Measurements from ENCODE around the gene OR51B4.
"Not testable (repeated sequence)": the region's sequence is repeated elsewhere in the genome, so short reads cannot be mapped to it uniquely, and the experiment has no call there.

OR51B4 gene

GRCh38 chr11:5301846-5302245, at the start of gene OR51B4:
TSS of gene OR51B4 (minus strand) at chr11:5301946. CDS start at chr11:5301946, 0 bp downstream.
- no peak for DNase-seq (ENCODE audit: low read depth)

GRCh38 chr11:5351208-5351607, 49.5 kb upstream of the OR51B4 start, which contains the start of gene OR51B6:
TSS of gene OR51B6 (plus strand) at chr11:5351508. CDS start at chr11:5351508, 0 bp downstream.
- DNase-seq (ENCODE audit: low read depth), result no peak

GRCh38 chr11:5349550-5349949, 47.8 kb upstream of the OR51B4 start:
- no peak for DNase-seq (ENCODE audit: low read depth)

GRCh38 chr11:5348551-5349194, 46.9 kb upstream of the OR51B4 start:
- DNase-seq (ENCODE audit: low read depth), result no peak

GRCh38 chr11:5345831-5346230, 44.1 kb upstream of the OR51B4 start:
- no peak for DNase-seq (ENCODE audit: low read depth)

GRCh38 chr11:5343474-5344335, 42.0 kb upstream of the OR51B4 start, which contains the start of gene OR51B5:
TSS of gene OR51B5 (minus strand) at chr11:5343524. CDS start at chr11:5343524, 0 bp downstream.
- no peak for DNase-seq (ENCODE audit: low read depth)

- DNase-seq (ENCODE audit: low read depth), result no peak
Observed at GRCh38 chr11:5339771-5340322, 38.1 kb upstream of the OR51B4 start.

GRCh38 chr11:5337253-5337652, 35.5 kb upstream of the OR51B4 start:
- not testable (repeated sequence) for DNase-seq (ENCODE audit: low read depth)

GRCh38 chr11:5336331-5336730, 34.6 kb upstream of the OR51B4 start:
- no peak for DNase-seq (ENCODE audit: low read depth)

GRCh38 chr11:5335170-5335569, 33.4 kb upstream of the OR51B4 start:
- DNase-seq (ENCODE audit: low read depth), result no peak

GRCh38 chr11:5324197-5324596, 22.5 kb upstream of the OR51B4 start, which contains the start of gene OR51B2:
TSS of gene OR51B2 (minus strand) at chr11:5324297. CDS start at chr11:5324297, 0 bp downstream.
- DNase-seq (ENCODE audit: low read depth), result no peak

GRCh38 chr11:5317292-5317691, 15.5 kb upstream of the OR51B4 start:
- DNase-seq (ENCODE audit: low read depth), result no peak

GRCh38 chr11:5313326-5314023, 11.7 kb upstream of the OR51B4 start:
- not testable (repeated sequence) for DNase-seq (ENCODE audit: low read depth)

GRCh38 chr11:5310423-5310822, 8.7 kb upstream of the OR51B4 start:
- DNase-seq (ENCODE audit: low read depth), result no peak

- DNase-seq (ENCODE audit: low read depth), result no peak
Observed at GRCh38 chr11:5307256-5308019, 5.7 kb upstream of the OR51B4 start.

- DNase-seq (ENCODE audit: low read depth), result no peak
Observed at GRCh38 chr11:5304046-5304445, 2.3 kb upstream of the OR51B4 start.

- no peak for DNase-seq (ENCODE audit: low read depth)
Observed at GRCh38 chr11:5303626-5304025, 1.9 kb upstream of the OR51B4 start.

GRCh38 chr11:5300251-5300650, 1.5 kb downstream of the OR51B4 start:
- DNase-seq (ENCODE audit: low read depth), result no peak

- DNase-seq (ENCODE audit: low read depth), result no peak
Observed at GRCh38 chr11:5298451-5298850, 3.3 kb downstream of the OR51B4 start.

GRCh38 chr11:5297721-5298323, 3.9 kb downstream of the OR51B4 start:
- DNase-seq (ENCODE audit: low read depth), result no peak

Data from stimulated activated CD8-positive, alpha-beta memory T cell treated with anti-CD3 and anti-CD28 coated beads, Interleukin-15, amount 100 ng/mL, for 24 hours (primary cell).